VCaP (cell line): ENCODE results near the gene PDE4DIP.
A peak's percentile ranks its signal among the peaks of the same experiment; 100 is the strongest.
"Not testable (repeated sequence)": the region's sequence is repeated elsewhere in the genome, so short reads cannot be mapped to it uniquely, and the experiment has no call there.

Experiments
- H3K27ac ChIP-seq: fragments of 450-650 bp; 2 replicates; pipeline ENCODE4 v1.5.1; 2017
- CTCF ChIP-seq: fragments of 450-650 bp; conservative IDR thresholded peaks from 2 replicates; pipeline ENCODE4 v1.5.1; 2017; ENCODE audit warnings: mild to moderate bottlenecking, moderate library complexity

Gene PDE4DIP

GRCh38 chr1:148921047-148921446 is 76.8 kb downstream of the PDE4DIP start:
- H3K27ac ChIP-seq, result not testable (repeated sequence)

DNA sequence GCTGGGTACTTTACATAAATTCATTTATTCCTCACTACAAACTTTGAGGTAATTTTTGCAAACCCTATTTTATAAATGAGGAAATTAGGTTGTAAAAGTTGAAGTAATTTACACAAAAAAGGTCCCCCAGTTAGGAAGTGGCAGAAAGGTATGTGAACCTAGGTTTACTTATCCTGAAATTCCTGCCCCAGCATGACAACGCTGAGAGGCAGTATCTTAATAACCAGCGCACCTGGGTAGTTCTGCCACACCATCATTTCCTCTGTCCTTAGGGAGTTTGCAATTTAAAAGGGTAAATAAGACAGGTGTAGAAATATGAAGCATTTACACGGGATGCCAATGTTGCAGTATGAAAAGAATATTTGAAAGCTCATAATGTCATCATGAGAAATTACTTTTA is 79.6 kb downstream of the PDE4DIP start:
- not testable (repeated sequence) for H3K27ac ChIP-seq

DNA sequence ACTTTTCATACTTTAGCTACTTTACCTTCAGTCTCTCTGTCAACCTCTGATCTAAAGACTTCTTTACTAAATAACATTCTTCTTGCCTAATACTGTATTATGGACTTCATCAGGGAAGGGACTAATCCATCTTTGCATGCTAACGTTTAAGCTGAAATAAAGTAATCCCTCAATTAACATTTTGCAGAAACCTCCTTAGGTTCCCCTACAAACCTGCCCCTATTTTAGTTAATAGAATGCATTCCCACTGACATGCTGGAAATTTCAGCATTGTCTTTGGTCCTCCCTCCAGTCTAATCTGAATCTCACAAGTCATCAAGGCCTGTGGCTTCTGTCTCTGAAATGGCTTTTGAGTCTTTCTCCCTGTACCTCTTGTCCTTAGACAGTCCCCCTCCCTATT is 83.4 kb downstream of the PDE4DIP start:
- not testable (repeated sequence) for H3K27ac ChIP-seq

DNA sequence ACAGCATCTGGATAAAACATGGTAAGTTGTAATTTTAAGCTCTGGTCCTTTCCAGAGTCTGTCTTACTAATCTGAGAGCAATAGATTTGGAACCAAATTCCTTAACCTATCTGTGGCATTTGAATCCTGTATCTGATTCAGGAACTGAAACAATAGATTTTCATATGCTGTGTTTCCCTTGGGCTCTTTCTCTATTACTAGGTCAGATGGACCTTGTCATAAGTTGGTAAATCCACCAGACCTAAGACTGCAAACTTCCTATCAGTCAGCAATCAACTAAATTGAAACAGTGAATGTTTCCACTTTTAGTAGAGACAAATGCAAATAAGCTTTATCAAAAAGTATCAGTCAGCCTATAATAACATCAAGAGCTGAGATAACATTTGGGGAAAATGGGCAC is 85.0 kb downstream of the PDE4DIP start:
- not testable (repeated sequence) for H3K27ac ChIP-seq

DNA sequence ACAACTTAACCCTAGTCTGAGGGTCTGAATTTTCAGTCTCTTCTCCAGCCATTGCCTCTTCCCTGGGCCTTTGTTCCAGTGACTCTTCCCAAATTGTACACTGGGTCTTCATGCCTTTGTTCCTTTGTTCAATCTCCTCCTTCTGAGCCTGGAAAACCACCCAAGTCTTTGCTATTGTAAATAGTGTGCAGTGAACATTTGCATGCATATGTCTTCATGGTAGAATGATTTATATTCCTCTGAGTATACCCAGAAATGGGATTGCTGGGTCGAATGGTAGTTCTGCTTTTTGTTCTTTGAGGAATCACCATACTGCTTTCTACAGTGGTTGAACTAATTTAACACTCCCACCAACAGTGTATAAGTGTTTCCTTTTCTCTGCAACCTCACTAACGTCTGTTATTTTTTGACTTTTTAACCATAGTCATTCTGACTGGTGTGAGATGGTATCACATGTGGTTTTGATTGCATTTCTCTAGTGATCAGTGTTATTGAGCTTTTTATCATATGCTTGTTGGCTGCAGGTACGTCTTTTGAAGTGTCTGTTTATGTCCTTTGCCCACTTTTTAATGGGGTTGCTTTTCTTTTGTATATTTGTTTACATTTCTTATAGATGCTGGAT is 91.3 kb downstream of the PDE4DIP start:
- H3K27ac ChIP-seq, result not testable (repeated sequence)

DNA sequence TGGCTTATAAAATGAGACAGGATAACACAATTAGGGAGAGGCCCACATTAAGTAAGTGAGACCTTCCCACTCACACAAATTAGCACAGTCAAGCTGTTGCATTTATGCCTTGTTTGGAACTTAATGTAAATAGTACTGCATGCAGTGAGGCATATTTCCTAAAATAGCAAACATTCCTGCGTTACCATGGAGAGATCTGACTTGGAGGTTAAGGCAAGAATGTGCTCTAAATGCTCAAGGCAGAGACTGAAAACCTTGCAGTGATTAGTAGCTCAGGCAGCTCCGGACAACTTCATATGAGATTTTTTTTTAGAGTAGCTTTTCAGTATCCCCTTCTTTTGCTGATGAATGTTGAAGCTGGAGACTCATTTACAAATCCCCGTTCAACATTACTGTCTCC is 98.7 kb downstream of the PDE4DIP start:
- not testable (repeated sequence) for H3K27ac ChIP-seq

DNA sequence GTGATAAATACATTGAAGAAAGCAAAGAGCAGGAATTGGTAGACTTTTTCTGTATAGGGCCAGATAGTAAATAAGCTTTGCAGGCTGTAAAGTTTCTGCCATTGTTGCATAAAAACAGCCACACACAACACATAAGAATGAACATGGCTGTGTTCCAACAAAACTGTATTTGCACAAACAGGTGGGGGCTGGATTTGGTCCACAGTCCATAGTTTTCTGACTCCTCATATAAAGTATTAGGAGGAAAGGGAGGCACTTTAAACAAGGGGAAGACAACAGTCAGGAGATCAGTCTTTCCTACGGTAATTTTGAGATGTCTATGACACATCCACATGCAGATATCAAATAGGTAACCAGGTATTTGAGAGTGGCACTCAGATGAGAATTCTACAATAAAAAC is 100.9 kb downstream of the PDE4DIP start:
- H3K27ac ChIP-seq, result not testable (repeated sequence)

- H3K27ac ChIP-seq, result not testable (repeated sequence)
Measured at GRCh38 chr1:148948768-148949167, 104.5 kb downstream of the PDE4DIP start.

DNA sequence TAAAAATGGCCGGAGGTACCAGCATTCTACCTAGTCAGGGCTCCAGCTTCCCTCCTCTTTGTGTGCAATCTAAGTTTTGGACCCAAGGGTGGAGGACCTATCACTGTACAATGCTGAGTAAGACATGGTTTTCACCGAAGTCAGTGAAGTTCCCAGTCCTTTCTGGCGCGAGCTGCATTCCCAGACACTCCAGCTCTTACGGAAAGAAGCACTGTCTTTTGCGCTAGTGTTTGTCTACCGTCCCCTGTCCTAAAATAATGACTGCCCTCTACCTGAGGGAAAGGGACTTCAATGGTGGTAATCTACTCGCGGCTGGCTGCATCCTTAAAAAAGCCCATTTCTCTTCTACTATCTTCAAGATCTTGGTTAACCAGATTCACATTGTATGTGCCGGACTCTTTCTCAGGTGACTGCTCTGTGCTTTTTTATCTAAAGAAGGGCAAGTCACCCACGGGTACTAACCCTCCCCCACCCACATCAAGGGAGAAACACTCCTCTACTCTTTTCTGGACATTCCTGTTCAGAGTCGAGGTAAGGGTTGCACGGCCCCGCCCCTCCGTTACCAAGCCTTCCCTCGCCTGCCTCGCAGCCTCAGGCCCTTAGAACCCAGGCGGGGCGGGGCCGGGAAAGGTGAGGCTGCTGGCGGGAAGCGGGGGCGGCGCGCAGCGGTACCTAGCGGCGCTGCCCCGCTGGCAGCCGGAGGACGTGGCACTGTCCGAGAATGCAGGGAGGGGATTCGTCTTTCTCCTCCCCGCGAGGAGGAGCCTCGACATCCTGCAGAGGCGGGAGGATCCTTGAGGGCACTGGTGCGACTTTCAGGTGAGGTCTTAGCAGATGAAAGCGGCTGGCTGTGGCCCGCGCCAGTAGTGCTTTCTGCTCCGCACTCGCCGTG is 107.4 kb downstream of the PDE4DIP start:
- peak; percentile 34; the same call in 1 of the 2 replicates for TF ChIP-seq CTCF
- H3K27ac ChIP-seq, result peak overlapping the region; percentile 78

DNA sequence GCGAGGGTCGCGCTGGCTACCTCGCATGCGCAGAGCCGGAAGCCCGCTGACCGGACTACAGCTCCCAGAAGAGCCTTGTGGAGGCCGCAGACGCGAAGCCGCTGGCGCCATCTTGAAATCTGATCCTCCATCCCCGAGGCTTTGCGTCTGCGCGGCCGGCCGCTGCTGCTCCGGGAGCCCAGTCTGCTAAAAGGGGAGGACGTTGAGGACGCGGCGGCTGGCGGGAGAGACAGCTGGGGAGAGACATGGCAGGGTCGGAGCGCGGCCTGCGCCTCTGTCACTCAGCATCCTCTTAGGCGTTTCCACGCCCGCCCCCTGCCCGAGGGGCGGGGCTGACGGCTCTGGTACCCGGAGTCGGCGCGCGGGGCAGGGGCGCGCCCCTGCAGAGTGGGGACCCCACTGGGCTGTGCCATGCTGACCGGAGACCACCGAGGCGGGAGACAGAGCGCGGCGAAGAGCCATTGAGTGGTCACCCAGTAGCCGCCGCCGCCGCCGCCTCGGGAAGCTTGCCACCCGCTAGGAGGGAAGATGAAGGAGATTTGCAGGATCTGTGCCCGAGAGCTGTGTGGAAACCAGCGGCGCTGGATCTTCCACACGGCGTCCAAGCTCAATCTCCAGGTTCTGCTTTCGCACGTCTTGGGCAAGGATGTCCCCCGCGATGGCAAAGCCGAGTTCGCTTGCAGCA is 108.2 kb downstream of the PDE4DIP start:
- peak overlapping the region; percentile 78 for H3K27ac ChIP-seq

DNA sequence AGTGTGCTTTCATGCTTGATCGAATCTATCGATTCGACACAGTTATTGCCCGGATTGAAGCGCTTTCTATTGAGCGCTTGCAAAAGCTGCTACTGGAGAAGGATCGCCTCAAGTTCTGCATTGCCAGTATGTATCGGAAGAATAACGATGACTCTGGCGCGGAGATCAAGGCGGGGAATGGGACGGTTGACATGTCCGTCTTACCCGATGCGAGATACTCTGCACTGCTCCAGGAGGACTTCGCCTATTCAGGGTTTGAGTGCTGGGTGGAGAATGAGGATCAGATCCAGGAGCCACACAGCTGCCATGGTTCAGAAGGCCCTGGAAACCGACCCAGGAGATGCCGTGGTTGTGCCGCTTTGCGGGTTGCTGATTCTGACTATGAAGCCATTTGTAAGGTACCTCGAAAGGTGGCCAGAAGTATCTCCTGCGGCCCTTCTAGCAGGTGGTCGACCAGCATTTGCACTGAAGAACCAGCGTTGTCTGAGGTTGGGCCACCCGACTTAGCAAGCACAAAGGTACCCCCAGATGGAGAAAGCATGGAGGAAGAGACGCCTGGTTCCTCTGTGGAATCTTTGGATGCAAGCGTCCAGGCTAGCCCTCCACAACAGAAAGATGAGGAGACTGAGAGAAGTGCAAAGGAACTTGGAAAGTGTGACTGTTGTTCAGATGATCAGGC is 108.8 kb downstream of the PDE4DIP start:
- H3K27ac ChIP-seq, result not testable (repeated sequence)

DNA sequence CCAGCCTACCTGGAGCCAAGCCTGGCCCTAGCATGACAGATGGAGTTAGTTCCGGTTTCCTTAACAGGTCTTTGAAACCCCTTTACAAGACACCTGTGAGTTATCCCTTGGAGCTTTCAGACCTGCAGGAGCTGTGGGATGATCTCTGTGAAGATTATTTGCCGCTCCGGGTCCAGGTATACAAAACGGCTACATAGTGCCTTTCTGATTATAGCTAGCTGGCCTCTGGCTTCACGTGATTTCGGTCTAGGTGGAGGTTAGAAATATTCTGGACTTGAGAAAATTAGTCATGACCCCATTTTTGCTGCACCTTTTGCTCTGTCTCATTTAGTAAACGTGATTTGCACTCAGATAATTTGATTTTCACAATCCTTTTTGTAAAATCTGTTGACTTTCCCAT is 109.5 kb downstream of the PDE4DIP start:
- H3K27ac ChIP-seq, result not testable (repeated sequence)

- H3K27ac ChIP-seq, result not testable (repeated sequence)
Measured at GRCh38 chr1:148958343-148958742, 114.1 kb downstream of the PDE4DIP start.

DNA sequence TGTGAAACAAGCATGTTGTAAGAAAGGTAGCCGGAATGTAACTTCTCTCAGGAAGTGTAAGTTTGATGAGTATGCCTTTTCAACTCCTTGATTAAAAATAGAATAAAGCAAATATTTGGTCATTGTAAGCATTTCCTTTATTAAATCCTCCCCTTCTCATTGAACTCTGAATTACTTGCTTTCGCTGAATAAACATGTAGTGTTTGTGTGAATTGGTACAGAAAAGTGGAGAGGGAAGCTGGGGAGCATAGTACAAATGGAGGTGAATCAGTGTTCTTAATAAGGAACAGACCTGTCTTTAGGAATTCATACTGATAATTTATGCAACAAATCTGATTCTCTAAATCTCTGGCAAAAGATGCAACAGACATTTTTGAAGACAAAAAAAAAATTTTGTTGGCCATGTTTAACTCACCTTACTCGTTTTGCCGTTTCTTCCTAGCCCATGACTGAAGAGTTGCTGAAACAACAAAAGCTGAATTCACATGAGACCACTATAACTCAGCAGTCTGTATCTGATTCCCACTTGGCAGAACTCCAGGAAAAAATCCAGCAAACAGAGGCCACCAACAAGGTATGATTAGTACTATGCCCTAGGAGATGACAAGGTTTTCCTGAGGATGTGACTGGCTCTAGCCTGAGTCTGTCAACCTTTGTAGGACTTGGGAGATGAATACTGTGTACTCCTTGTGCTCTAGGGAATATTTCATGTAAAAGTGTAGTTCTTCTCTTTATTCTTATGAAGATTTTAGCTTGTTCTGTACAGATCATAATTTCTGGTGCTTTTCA is 116.2 kb downstream of the PDE4DIP start:
- 0 out of 2 replicates have a peak overlapping the region, but pooled peaks have one; percentile 24 for H3K27ac ChIP-seq

- H3K27ac ChIP-seq, result not testable (repeated sequence)
Measured at GRCh38 chr1:148962127-148962857, 118.1 kb downstream of the PDE4DIP start.

DNA sequence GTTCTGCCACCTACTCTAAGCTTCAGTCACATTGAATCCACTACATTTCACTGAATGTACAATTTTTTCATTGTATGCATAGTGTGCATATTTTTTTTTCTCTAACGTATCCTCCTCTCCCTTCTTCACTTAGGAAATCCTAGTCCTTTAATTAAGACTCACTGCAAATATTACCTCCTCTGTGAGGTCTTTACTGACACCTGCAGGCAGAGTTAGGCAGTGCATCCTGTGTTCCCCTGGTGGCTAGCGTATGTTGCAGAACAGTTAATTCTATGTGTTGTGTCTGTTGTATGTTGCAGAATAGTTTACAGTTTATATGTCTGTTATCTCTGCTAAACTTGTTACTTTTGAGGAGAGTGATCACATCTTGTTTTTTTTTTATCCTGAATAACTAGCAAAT is 121.9 kb downstream of the PDE4DIP start:
- H3K27ac ChIP-seq, result not testable (repeated sequence)

DNA sequence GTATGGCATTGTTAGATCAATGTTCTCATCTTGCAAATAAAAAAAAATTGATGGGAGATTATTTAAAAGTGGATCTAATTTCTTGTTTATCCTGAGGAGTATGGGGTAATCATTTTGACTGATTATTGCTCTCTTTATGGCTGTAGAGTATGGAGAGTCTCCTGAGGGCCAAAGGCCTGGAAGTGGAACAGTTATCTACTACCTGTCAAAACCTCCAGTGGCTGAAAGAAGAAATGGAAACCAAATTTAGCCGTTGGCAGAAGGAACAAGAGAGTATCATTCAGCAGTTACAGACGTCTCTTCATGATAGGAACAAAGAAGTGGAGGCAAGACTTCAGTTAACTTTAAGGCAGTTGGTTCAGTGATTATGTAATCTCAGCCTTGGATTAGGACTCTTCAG is 123.4 kb downstream of the PDE4DIP start:
- H3K27ac ChIP-seq, result not testable (repeated sequence)

- not testable (repeated sequence) for H3K27ac ChIP-seq
Measured at GRCh38 chr1:148968682-148969081, 124.5 kb downstream of the PDE4DIP start.

DNA sequence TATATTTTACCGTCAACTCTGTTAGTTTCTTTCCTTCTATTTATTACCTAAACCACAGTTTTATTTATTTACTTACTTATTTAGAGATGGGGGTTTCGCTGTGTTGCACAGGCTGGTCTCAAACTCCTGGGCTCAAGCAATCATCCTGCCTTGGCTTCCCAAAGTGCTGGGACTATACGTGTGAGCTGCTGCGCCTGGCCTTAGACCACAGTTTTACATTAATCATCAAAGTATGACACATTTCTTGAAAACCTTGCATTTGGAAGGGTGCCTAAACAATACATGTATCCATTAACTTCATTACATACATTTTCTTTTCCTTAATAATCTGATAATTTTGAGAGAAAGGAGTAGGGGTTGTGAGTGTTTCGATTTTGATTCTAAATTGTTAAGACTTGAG is 124.9 kb downstream of the PDE4DIP start:
- H3K27ac ChIP-seq, result not testable (repeated sequence)
